Right lung (tissue), 10 donors: ENCODE data around the gene CENPU. TPM values are rescaled to one million over a fixed set of nuclear protein-coding genes. Genes with fewer than 3 reads are reported as not detected.
"Not testable (repeated sequence)": the region's sequence is repeated elsewhere in the genome, so short reads cannot be mapped to it uniquely, and the experiment has no call there.

Experiments used
- DNase-seq, 2 donors: peaks; one replicate each; pipeline ENCODE4 v3.0.0-alpha.2; 2013
- long read RNA-seq, 8 donors: transcript quantifications; one replicate each; lab custom pipeline, GENCODE V29; 2026
- polyA plus RNA-seq, 5 donors: library from polyadenylated mRNA; unstranded; fragments of 120-200 nt; gene quantifications; one replicate each; pipeline versions ENCODE4 v1.2.1 to v1.2.3, GENCODE V29; 2013; ENCODE audit warnings: inconsistent platforms in 1 of 5, low replicate concordance in 1 of 5; ENCODE audit not compliant: insufficient read length in 5 of 5, insufficient read depth in 1 of 5

The CENPU gene
- 10 to 100 TPM; 20.8 to 72.4 (median 49.3) TPM for polyA plus RNA-seq
- long read RNA-seq, donor 1, partial matches to known transcripts, result 11 of 21 reads
- long read RNA-seq, donor 1, other reads (novel, unspliced or antisense), result 0 of 21 reads
- long read RNA-seq, donor 2, partial matches to known transcripts, result 0 of 2 reads
- long read RNA-seq, donor 2, other reads (novel, unspliced or antisense), result 0 of 2 reads
- long read RNA-seq, donor 3, transcript CENPU-201 (13 exons, 1,998 nt), result minor isoform, 7 of 16 reads
- long read RNA-seq, donor 3, transcript CENPU-202 (2 exons, 723 nt), result major isoform, 8 of 16 reads
- long read RNA-seq, donor 3, partial matches to known transcripts, result 0 of 16 reads
- long read RNA-seq, donor 3, other reads (novel, unspliced or antisense), result 0 of 16 reads
- long read RNA-seq, donor 4, transcript CENPU-201 (13 exons, 1,998 nt), result major isoform, 5 of 19 reads
- long read RNA-seq, donor 4, partial matches to known transcripts, result 11 of 19 reads
- long read RNA-seq, donor 4, other reads (novel, unspliced or antisense), result 0 of 19 reads
- long read RNA-seq, donor 5, transcript CENPU-201 (13 exons, 1,998 nt), result major isoform, 22 of 43 reads
- long read RNA-seq, donor 5, partial matches to known transcripts, result 16 of 43 reads
- long read RNA-seq, donor 5, other reads (novel, unspliced or antisense), result 0 of 43 reads
- long read RNA-seq, donor 6, partial matches to known transcripts, result 0 of 9 reads
- long read RNA-seq, donor 6, other reads (novel, unspliced or antisense), result 0 of 9 reads
- long read RNA-seq, donor 7, partial matches to known transcripts, result 0 of 5 reads
- long read RNA-seq, donor 7, other reads (novel, unspliced or antisense), result 0 of 5 reads
- long read RNA-seq, donor 8, partial matches to known transcripts, result 0 of 6 reads
- long read RNA-seq, donor 8, other reads (novel, unspliced or antisense), result 0 of 6 reads

GRCh38 chr4:184733654-184734524 lies at the start of gene CENPU:
TSS of gene CENPU (minus strand) at chr4:184734096. CDS start at chr4:184734062, 34 bp downstream.
- peak; percentile 98 to 99 for DNase-seq

GRCh38 chr4:184782731-184783373 lies 49.0 kb upstream of the CENPU start:
- DNase-seq, result no peak

- not testable (repeated sequence) for DNase-seq
These were observed 45.3 kb upstream of the CENPU start for GRCh38 chr4:184779160-184779559.

- DNase-seq, result no peak
These were observed 44.4 kb upstream of the CENPU start for GRCh38 chr4:184778325-184778724.

- no peak for DNase-seq
These were observed 42.9 kb upstream of the CENPU start for GRCh38 chr4:184776821-184777220.

GRCh38 chr4:184775854-184776555 lies 42.1 kb upstream of the CENPU start:
- DNase-seq, result no peak

GRCh38 chr4:184774152-184774551 lies 40.3 kb upstream of the CENPU start:
- no peak for DNase-seq

GRCh38 chr4:184771416-184771815 lies 37.5 kb upstream of the CENPU start:
- no peak for DNase-seq

GRCh38 chr4:184769141-184769765 lies 35.4 kb upstream of the CENPU start:
- DNase-seq, result no peak

GRCh38 chr4:184768296-184768695 lies 34.4 kb upstream of the CENPU start:
- no peak for DNase-seq

GRCh38 chr4:184766446-184766845 lies 32.5 kb upstream of the CENPU start:
- DNase-seq, result no peak

- DNase-seq, result no peak
These were observed 31.8 kb upstream of the CENPU start for GRCh38 chr4:184765473-184766340.

- no peak for DNase-seq
These were observed 30.7 kb upstream of the CENPU start for GRCh38 chr4:184764601-184765000.

GRCh38 chr4:184763150-184763780 lies 29.4 kb upstream of the CENPU start:
- DNase-seq, result no peak

- DNase-seq, result no peak
These were observed 28.2 kb upstream of the CENPU start for GRCh38 chr4:184762100-184762499.

GRCh38 chr4:184760681-184761080 lies 26.8 kb upstream of the CENPU start:
- DNase-seq, result no peak

- DNase-seq, result no peak
These were observed 23.9 kb upstream of the CENPU start for GRCh38 chr4:184757810-184758209.

GRCh38 chr4:184756399-184756798 lies 22.5 kb upstream of the CENPU start:
- no peak for DNase-seq
